KOPT-K1 (cell line): ENCODE data around the gene FKBP9.
"Not testable (repeated sequence)": the region's sequence is repeated elsewhere in the genome, so short reads cannot be mapped to it uniquely, and the experiment has no call there.

Experiments
- H3K27ac ChIP-seq: fragments of 200-600 bp; sonication (generic); 2 replicates; pipeline ENCODE4 v1.5.1; 2016; ENCODE audit warnings: antibody characterized with exemption, mild to moderate bottlenecking, low read depth, low read length; ENCODE audit not compliant: poor library complexity, severe bottlenecking
- H3K36me3 ChIP-seq: fragments of 200-600 bp; sonication (generic); 2 replicates; pipeline ENCODE4 v1.5.1; 2017; ENCODE audit warnings: antibody characterized with exemption, mild to moderate bottlenecking, low read length, moderate library complexity; ENCODE audit not compliant: insufficient read depth
- H3K9me3 ChIP-seq: fragments of 200-600 bp; sonication (generic); 2 replicates; pipeline ENCODE4 v1.5.1; 2017; ENCODE audit warnings: antibody characterized with exemption, low read length, mild to moderate bottlenecking; ENCODE audit not compliant: insufficient read depth, poor library complexity, severe bottlenecking

FKBP9 gene

GRCh38 chr7:32957326-32958045 is at the start of gene FKBP9:
Gene FKBP9, plus strand, starts transcription at chr7:32957440. Its CDS starts 134 bp downstream, at chr7:32957574.
- Histone ChIP-seq H3K36me3 (no peaks in the 10 kb centered on the region), H3K27ac (no peak within 1 kb of the TSS), H3K9me3 (no peaks in the 10 kb centered on the region)

- Histone ChIP-seq H3K36me3 (no peaks in the 10 kb centered on the region), H3K27ac (no peak overlapping the region), H3K9me3 (no peaks in the 10 kb centered on the region)
These were observed 47.0 kb upstream of the FKBP9 start for GRCh38 chr7:32910195-32910594.

GRCh38 chr7:32914184-32914583 is 43.1 kb upstream of the FKBP9 start:
- H3K36me3 ChIP-seq: no peaks in the 10 kb centered on the region
- no peak overlapping the region for H3K27ac ChIP-seq
- H3K9me3 ChIP-seq: no peaks in the 10 kb centered on the region

GRCh38 chr7:32915041-32915536 is 42.2 kb upstream of the FKBP9 start:
- no peak overlapping the region for H3K27ac ChIP-seq
- no peaks in the 10 kb centered on the region for H3K36me3 ChIP-seq
- no peaks in the 10 kb centered on the region for H3K9me3 ChIP-seq

- no peak overlapping the region for H3K27ac ChIP-seq
- no peaks in the 10 kb centered on the region for H3K36me3 ChIP-seq
These were observed 41.2 kb upstream of the FKBP9 start for GRCh38 chr7:32916006-32916405.

GRCh38 chr7:32916994-32917393 is 40.2 kb upstream of the FKBP9 start:
- not testable (repeated sequence) for H3K27ac ChIP-seq, H3K36me3 ChIP-seq, H3K9me3 ChIP-seq

More at GRCh38 chr7:32916006-32916405, 41.2 kb upstream of the FKBP9 start:
- no peaks in the 10 kb centered on the region for H3K9me3 ChIP-seq

- Histone ChIP-seq H3K9me3 (no peaks in the 10 kb centered on the region), H3K27ac (no peak overlapping the region), H3K36me3 (no peaks in the 10 kb centered on the region)
These were observed 35.3 kb upstream of the FKBP9 start for GRCh38 chr7:32921896-32922295.

GRCh38 chr7:32928785-32929298 is 28.4 kb upstream of the FKBP9 start:
- Histone ChIP-seq H3K9me3 (no peaks in the 10 kb centered on the region), H3K27ac (no peak overlapping the region), H3K36me3 (no peaks in the 10 kb centered on the region)

GRCh38 chr7:32929430-32930143 is 27.7 kb upstream of the FKBP9 start:
- Histone ChIP-seq H3K27ac (no peak overlapping the region), H3K9me3 (no peaks in the 10 kb centered on the region), H3K36me3 (no peaks in the 10 kb centered on the region)

- H3K27ac ChIP-seq: no peak overlapping the region
- H3K9me3 ChIP-seq: no peaks in the 10 kb centered on the region
- H3K36me3 ChIP-seq: no peaks in the 10 kb centered on the region
These were observed 26.9 kb upstream of the FKBP9 start for GRCh38 chr7:32930378-32930777.

GRCh38 chr7:32935558-32935957 is 21.7 kb upstream of the FKBP9 start:
- no peaks in the 10 kb centered on the region for H3K9me3 ChIP-seq
- no peak overlapping the region for H3K27ac ChIP-seq
- H3K36me3 ChIP-seq: no peaks in the 10 kb centered on the region

- Histone ChIP-seq H3K9me3 (no peaks in the 10 kb centered on the region), H3K27ac (no peak overlapping the region), H3K36me3 (no peaks in the 10 kb centered on the region)
These were observed 20.6 kb upstream of the FKBP9 start for GRCh38 chr7:32936689-32937088.

GRCh38 chr7:32937344-32938174 is 19.7 kb upstream of the FKBP9 start:
- Histone ChIP-seq H3K9me3 (no peaks in the 10 kb centered on the region), H3K36me3 (no peaks in the 10 kb centered on the region), H3K27ac (no peak overlapping the region)

GRCh38 chr7:32941181-32941580 is 16.1 kb upstream of the FKBP9 start:
- no peaks in the 10 kb centered on the region for H3K36me3 ChIP-seq
- H3K9me3 ChIP-seq: peaks cover 11% of the 10 kb centered on the region
- H3K27ac ChIP-seq: no peak overlapping the region
